ENCODE measurements around the gene TP53INP2.
"Not testable (repeated sequence)": the region's sequence is repeated elsewhere in the genome, so short reads cannot be mapped to it uniquely, and the experiment has no call there.

The TP53INP2 gene

GRCh38 chr20:34720266-34720665, 16.1 kb downstream of the TP53INP2 start:
- in situ Hi-C loops (cut with MboI; ENCODE audit: low sequenced_read_pairs), result no loop called here

DNA sequence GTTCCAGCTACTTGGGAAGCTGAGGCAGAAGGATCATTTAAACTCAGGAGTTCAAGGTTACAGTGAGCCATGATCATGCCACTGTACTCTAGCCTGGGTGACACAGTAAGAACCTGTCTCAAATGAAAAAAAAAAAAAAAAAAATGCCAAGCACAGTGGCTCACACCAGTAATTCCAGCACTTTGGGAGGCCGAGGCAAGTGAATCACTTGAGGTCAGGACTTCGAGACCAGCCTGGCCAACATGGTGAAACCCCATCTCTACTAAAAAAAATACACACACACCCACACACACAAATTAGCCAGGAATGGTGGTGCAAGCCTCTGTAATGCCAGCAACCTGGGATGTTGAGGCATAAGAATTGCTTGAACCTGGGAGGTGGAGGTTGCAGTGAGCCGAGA, 18.4 kb downstream of the TP53INP2 start:
- in situ Hi-C loops (cut with MboI; ENCODE audit: low sequenced_read_pairs), result not testable (repeated sequence)

DNA sequence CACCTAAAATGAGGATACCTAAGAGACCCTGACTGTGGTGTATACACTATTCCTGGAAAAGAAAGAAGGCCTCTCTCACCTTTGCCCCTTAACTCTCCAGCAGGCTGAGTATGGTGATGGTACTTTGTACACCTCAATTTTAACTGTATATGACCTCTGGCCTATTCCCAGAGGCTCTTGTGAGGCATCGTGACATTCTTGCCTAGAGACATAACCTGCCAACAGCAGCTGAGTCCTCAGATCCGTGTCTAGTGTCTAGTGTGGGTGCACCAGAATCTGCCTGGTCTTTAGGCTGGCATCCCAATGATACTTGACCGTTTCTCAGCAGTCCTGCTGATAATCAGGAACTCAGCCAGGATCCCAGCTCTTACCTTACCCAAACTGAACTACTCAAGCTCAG, 20.0 kb downstream of the TP53INP2 start:
- in situ Hi-C loops (cut with MboI; ENCODE audit: low sequenced_read_pairs), result no loop called here

- in situ Hi-C loops (cut with MboI; ENCODE audit: low sequenced_read_pairs), result no loop called here
Observed at GRCh38 chr20:34729416-34729815, 25.3 kb downstream of the TP53INP2 start.

- in situ Hi-C loops (cut with MboI; ENCODE audit: low sequenced_read_pairs), result no loop called here
Observed at GRCh38 chr20:34732523-34732922, 28.4 kb downstream of the TP53INP2 start.

GRCh38 chr20:34736106-34736735, 32.1 kb downstream of the TP53INP2 start:
- in situ Hi-C loops (cut with MboI; ENCODE audit: low sequenced_read_pairs), result no loop called here

GRCh38 chr20:34743039-34743438, 38.9 kb downstream of the TP53INP2 start:
- in situ Hi-C loops (cut with MboI; ENCODE audit: low sequenced_read_pairs), result no loop called here

DNA sequence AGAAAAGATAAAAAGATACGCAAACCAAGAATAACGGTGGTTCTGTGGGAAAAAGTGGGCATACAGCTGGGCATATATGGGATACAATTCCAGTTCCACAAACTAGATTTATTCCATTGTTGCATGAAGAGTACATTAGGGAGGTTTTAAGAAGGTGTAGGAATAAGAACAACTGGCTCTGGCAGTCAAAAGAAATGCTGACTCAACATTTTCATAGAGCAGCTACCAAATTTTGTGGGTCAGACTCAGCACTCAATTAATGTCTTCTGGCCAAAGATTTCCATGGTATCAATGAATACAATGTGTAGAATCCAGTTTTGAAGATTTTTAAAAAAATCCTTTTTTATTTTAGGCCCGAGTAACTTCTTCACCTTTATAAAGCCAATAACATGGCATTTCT, 40.2 kb downstream of the TP53INP2 start:
- in situ Hi-C loops (cut with MboI; ENCODE audit: low sequenced_read_pairs), result no loop called here

- in situ Hi-C loops (cut with MboI; ENCODE audit: low sequenced_read_pairs), result no loop called here
Observed at GRCh38 chr20:34744847-34745246, 40.7 kb downstream of the TP53INP2 start.

GRCh38 chr20:34746674-34747073, 42.5 kb downstream of the TP53INP2 start:
- in situ Hi-C loops (cut with MboI; ENCODE audit: low sequenced_read_pairs), result no loop called here

GRCh38 chr20:34747479-34747878, 43.3 kb downstream of the TP53INP2 start:
- in situ Hi-C loops (cut with MboI; ENCODE audit: low sequenced_read_pairs), result no loop called here

- in situ Hi-C loops (cut with MboI; ENCODE audit: low sequenced_read_pairs), result no loop called here
Observed at GRCh38 chr20:34748709-34749108, 44.6 kb downstream of the TP53INP2 start.

- in situ Hi-C loops (cut with MboI; ENCODE audit: low sequenced_read_pairs), result no loop called here
Observed at GRCh38 chr20:34750484-34750883, 46.3 kb downstream of the TP53INP2 start.

GRCh38 chr20:34751453-34751852, 47.3 kb downstream of the TP53INP2 start:
- in situ Hi-C loops (cut with MboI; ENCODE audit: low sequenced_read_pairs), result no loop called here

GRCh38 chr20:34753706-34754461, 49.7 kb downstream of the TP53INP2 start:
- in situ Hi-C loops (cut with MboI; ENCODE audit: low sequenced_read_pairs), result no loop called here

DNA sequence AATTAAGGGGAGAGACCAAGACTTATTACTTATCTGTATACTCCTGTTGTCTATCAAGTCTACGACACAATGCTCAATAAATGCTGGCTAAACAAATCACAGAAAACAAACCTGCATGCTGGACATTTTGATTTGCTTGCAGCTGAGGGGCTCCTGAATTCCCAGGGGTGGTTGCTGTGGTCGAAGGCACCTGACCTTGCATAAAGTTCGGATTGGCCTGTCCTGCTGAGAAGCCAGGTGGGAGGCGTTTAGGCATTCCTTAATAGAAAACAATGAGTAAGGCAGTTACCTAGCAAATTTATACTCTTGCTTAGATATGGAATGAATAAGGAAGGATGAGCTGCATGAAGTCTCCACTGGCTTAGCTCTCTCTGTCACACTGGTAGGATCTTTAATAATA, 50.5 kb downstream of the TP53INP2 start:
- in situ Hi-C loops (cut with MboI; ENCODE audit: low sequenced_read_pairs), result no loop called here

- in situ Hi-C loops (cut with MboI; ENCODE audit: low sequenced_read_pairs), result no loop called here
Observed at GRCh38 chr20:34755367-34755766, 51.2 kb downstream of the TP53INP2 start.

DNA sequence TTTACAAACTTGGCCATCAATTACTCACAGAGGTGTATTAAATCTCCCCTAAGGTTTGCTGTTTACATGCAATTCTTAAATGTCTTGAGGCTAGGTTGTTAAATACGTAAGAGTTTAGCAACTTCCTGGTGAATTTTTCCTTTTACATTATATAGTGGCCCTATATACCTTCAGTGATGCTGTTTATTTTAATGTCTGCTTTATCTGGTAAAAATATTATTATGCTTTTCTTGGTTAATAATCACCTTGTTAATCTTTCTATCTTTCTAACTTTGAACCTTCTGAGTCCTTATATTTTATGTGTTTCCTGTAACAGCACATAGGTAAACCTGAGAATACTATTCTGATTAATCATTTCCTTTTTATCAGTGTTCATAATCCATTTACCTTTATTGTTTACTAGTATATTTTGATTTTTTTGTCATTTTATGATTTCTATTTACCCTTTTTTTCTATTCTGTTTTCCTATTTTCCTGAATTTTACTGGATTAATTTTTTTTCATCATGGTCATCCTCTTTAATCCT, 57.9 kb downstream of the TP53INP2 start:
- in situ Hi-C loops (cut with MboI; ENCODE audit: low sequenced_read_pairs), result no loop called here
